ENCODE data around the gene ZMAT3. TPM values are rescaled to one million over a fixed set of nuclear protein-coding genes. Genes with fewer than 3 reads are reported as not detected.

Gene ZMAT3
- total RNA-seq, 1 donor from 2014 or later: 25.7 TPM

DNA sequence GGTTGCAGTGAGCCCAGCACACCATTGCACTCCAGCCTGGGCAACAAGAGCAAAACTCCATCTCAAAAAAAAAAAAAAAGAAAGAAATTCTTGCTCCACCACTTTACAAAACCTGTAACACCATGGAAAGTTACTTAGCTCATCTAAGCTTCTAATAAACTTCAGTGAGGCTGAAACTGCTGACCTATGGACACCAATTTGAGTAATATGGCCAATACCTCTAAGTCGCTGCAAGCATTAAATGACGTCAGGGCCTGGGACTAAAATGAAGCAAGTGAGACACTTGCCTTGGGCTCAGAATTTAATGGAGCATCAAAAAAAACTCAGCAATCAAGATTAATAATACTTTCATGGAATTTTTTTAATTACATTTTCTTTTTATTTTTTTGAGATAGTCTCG lies 42.5 kb downstream of the ZMAT3 start:
- DNase-seq (ENCODE audit: extremely low spot score, unreplicated experiment): no peak
- Mint-ChIP-seq H3K27me3 (no peaks in the 10 kb centered on the region), H3K27ac (no peak overlapping the region), H3K4me3 (no peak overlapping the region), H3K9me3 (no peaks in the 10 kb centered on the region), H3K36me3 (peaks cover 4% of the 10 kb centered on the region), H3K4me1 (ENCODE audit: unreplicated experiment) (peaks cover 8% of the 10 kb centered on the region)
- TF ChIP-seq, protein P1, sequence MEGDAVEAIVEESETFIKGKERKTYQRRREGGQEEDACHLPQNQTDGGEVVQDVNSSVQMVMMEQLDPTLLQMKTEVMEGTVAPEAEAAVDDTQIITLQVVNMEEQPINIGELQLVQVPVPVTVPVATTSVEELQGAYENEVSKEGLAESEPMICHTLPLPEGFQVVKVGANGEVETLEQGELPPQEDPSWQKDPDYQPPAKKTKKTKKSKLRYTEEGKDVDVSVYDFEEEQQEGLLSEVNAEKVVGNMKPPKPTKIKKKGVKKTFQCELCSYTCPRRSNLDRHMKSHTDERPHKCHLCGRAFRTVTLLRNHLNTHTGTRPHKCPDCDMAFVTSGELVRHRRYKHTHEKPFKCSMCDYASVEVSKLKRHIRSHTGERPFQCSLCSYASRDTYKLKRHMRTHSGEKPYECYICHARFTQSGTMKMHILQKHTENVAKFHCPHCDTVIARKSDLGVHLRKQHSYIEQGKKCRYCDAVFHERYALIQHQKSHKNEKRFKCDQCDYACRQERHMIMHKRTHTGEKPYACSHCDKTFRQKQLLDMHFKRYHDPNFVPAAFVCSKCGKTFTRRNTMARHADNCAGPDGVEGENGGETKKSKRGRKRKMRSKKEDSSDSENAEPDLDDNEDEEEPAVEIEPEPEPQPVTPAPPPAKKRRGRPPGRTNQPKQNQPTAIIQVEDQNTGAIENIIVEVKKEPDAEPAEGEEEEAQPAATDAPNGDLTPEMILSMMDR (conservative IDR thresholded peaks at IDR 0.05): no peak

DNA sequence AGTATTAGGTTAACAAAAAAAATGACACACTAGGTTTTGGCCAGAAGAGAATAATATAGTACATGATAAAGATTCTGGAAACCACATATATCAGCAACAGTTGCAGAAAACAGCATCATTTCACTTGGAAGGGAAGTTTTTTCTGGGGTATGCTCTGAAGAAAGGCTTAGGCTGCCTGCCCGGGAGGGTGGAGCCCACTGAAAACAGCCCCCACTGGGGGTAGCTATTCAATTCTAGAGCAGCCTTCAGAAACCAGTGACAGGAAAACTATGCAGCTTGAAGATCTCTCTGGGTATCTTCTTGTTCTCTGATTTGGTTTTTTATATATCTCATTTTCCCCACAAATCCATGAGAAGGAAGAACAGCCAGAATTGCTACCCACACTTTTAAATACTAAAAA lies 43.2 kb downstream of the ZMAT3 start:
- TF ChIP-seq, protein P1 (conservative IDR thresholded peaks at IDR 0.05): no peak
- Mint-ChIP-seq H3K9me3 (no peaks in the 10 kb centered on the region), H3K4me3 (no peak overlapping the region), H3K27ac (no peak overlapping the region), H3K27me3 (no peaks in the 10 kb centered on the region), H3K4me1 (ENCODE audit: unreplicated experiment) (peaks cover 8% of the 10 kb centered on the region), H3K36me3 (peaks cover 4% of the 10 kb centered on the region)
- DNase-seq (ENCODE audit: extremely low spot score, unreplicated experiment): no peak

DNA sequence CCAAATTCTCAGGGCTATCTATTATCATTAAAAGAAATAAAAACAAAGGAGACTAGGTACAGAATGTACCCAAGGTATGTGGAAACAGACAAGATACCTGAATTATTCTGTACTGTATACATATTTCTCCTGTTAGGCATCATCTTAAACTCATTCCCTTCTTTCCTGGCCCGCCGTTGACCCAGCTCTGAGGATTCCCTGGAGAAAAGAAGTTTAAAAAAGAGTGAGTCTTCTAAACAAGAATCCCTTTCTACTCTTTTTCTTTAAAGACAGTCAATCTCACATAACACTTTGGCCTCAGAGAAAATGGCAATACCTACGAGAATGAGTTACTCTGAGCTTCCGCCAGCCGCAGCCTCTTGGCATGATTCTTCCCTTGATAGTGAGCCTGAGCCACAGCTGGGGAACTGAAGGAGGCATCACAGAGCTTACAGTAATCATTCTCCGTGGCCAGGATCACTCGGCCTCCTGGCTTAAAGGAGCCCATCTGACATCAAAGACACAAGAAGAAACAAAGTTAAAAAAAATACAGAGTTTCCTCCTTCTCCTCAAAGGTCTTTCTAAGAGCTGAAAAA lies 44.2 kb downstream of the ZMAT3 start:
- H3K36me3 Mint-ChIP-seq: peaks cover 4% of the 10 kb centered on the region
- H3K9me3 Mint-ChIP-seq: no peaks in the 10 kb centered on the region
- H3K4me3 Mint-ChIP-seq: no peak overlapping the region
- H3K27me3 Mint-ChIP-seq: no peaks in the 10 kb centered on the region
- TF ChIP-seq, protein P1 (conservative IDR thresholded peaks at IDR 0.05): no peak
- H3K4me1 Mint-ChIP-seq (ENCODE audit: unreplicated experiment): peaks cover 8% of the 10 kb centered on the region
- no peak overlapping the region for H3K27ac Mint-ChIP-seq
- DNase-seq (ENCODE audit: extremely low spot score, unreplicated experiment): no peak

DNA sequence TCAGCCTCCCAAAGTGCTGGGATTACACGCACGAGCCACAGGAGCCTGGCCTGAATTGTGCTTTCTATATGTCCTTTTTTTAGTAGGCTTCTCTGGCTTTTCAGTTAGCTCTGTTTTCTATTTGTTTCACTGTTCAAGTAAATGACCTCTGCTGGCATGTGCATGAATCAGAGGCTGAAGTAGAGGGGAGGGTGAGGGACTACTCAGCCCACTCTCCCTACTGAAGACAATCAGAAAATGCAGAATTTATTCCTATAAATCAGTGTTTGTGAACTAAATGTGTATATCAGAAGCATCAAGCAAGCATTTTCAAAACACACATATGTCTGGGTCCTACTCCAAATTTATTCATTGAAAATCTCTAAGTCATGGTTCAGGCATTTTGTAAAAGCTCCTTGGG lies 45.0 kb downstream of the ZMAT3 start:
- Mint-ChIP-seq H3K27ac (no peak overlapping the region), H3K4me3 (no peak overlapping the region), H3K36me3 (peaks cover 4% of the 10 kb centered on the region), H3K27me3 (no peaks in the 10 kb centered on the region), H3K9me3 (no peaks in the 10 kb centered on the region), H3K4me1 (ENCODE audit: unreplicated experiment) (peaks cover 8% of the 10 kb centered on the region)
- TF ChIP-seq, protein P1 (conservative IDR thresholded peaks at IDR 0.05): no peak
- no peak for DNase-seq (ENCODE audit: extremely low spot score, unreplicated experiment)

DNA sequence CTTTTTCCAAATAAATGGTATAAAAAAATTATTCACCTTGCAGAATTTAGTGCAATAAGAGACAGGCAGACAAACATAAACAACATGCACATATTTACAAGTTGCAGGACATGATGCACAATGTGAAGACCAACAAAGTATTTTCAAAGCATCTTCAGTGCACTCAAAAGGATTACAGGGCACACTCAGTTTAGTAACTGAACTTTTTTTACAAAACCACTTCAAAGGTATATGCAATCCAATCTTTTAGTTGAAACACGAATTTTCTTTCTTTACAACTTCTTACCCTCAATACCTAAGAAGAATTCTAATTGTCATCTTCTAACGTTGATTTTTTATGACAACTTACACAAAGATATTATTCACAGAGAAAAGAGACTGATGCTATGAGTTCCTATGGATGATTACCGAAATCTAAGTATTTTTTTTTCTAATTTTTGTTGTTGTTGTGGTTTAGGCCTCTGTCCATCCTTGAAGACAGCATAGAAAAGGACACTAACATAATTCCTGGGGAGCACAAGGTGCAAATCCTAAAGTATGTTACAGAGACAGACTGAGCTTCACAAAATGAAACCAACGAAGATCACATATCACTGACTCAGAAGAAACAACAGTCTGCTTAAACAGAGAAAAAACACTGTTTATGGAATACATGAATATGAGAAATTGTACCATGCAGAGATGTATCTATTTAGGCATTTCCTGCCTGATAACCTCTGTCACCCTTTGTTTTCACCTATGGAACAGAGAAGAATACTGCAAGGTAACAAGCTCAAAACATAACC lies 50.3 kb downstream of the ZMAT3 start:
- TF ChIP-seq, protein P1 (conservative IDR thresholded peaks at IDR 0.05): no peak
- H3K36me3 Mint-ChIP-seq: peaks cover 3% of the 10 kb centered on the region
- H3K4me1 Mint-ChIP-seq (ENCODE audit: unreplicated experiment): no peaks in the 10 kb centered on the region
- no peak for DNase-seq (ENCODE audit: extremely low spot score, unreplicated experiment)
- H3K27ac Mint-ChIP-seq: no peak overlapping the region
- H3K4me3 Mint-ChIP-seq: no peak overlapping the region
- H3K27me3 Mint-ChIP-seq: no peaks in the 10 kb centered on the region
- no peaks in the 10 kb centered on the region for H3K9me3 Mint-ChIP-seq

Measured in type B pancreatic cell (in vitro differentiated cells).